WTC11 (cell line): ENCODE measurements around the gene BCAS1.

ENCODE experiments used
- CREB1 ChIP-seq: sonication (generic); formaldehyde crosslinking; IDR thresholded peaks from 2 replicates; pipeline ENCODE4 v1.8.0; 2023; ENCODE audit warnings: mild to moderate bottlenecking, missing genetic modification reagents
- GABPB1 ChIP-seq: sonication (generic); formaldehyde crosslinking; IDR thresholded peaks from 2 replicates; pipeline ENCODE4 v1.8.1; 2023; ENCODE audit warnings: mild to moderate bottlenecking, missing genetic modification reagents
- HMGA2 ChIP-seq: fragments of 250-450 bp; sonication (Bioruptor Pico); IDR thresholded peaks from 2 replicates; pipeline ENCODE4 v1.4.0; 2021; ENCODE audit warnings: mild to moderate bottlenecking, moderate library complexity
- RELA ChIP-seq: sonication (generic); formaldehyde crosslinking; IDR thresholded peaks from 2 replicates; pipeline ENCODE4 v1.8.1; 2022; ENCODE audit warnings: missing genetic modification reagents, mild to moderate bottlenecking, borderline replicate concordance
- SMAD4 ChIP-seq: sonication (generic); formaldehyde crosslinking; IDR thresholded peaks from 2 replicates; pipeline ENCODE4 v1.8.0; 2022; ENCODE audit warnings: mild to moderate bottlenecking, missing genetic modification reagents
- TCF7 ChIP-seq: sonication (generic); formaldehyde crosslinking; IDR thresholded peaks from 2 replicates; pipeline ENCODE4 v1.8.0; 2022; ENCODE audit warnings: mild to moderate bottlenecking, low read depth, missing genetic modification reagents, moderate library complexity
- ZNF121 ChIP-seq: sonication (generic); formaldehyde crosslinking; IDR thresholded peaks from 2 replicates; pipeline ENCODE4 v1.8.0; 2023; ENCODE audit warnings: missing genetic modification reagents
- ZNF671 ChIP-seq: fragments of 250-450 bp; sonication (Bioruptor Pico); IDR thresholded peaks from 2 replicates; pipeline ENCODE4 v1.8.0; 2021; ENCODE audit warnings: mild to moderate bottlenecking
- TF ChIP-seq, protein P1 (sequence below): sonication (generic); formaldehyde crosslinking; IDR thresholded peaks from 2 replicates; pipeline ENCODE4 v1.8.1; 2023; ENCODE audit warnings: mild to moderate bottlenecking, missing genetic modification reagents
- TF ChIP-seq, protein P2 (sequence below): fragments of 200-600 bp; IDR thresholded peaks from 2 replicates; pipeline ENCODE4 v1.8.0; 2022; ENCODE audit warnings: antibody characterized with exemption
- TF ChIP-seq, protein P3 (sequence below): sonication (generic); formaldehyde crosslinking; IDR thresholded peaks from 2 replicates; pipeline ENCODE4 v1.8.1; 2022; ENCODE audit warnings: low read depth, missing genetic modification reagents, borderline replicate concordance
- TF ChIP-seq, protein P4 (sequence below): sonication (generic); formaldehyde crosslinking; IDR thresholded peaks from 2 replicates; pipeline ENCODE4 v1.8.0; 2022; ENCODE audit warnings: missing genetic modification reagents
- TF ChIP-seq, protein P5 (sequence below): sonication (generic); formaldehyde crosslinking; IDR thresholded peaks from 2 replicates; pipeline ENCODE4 v1.8.0; 2022; ENCODE audit warnings: mild to moderate bottlenecking, missing genetic modification reagents
- TF ChIP-seq, protein P6 (sequence below): sonication (generic); formaldehyde crosslinking; IDR thresholded peaks from 2 replicates; pipeline ENCODE4 v1.8.1; 2022; ENCODE audit warnings: missing genetic modification reagents, borderline replicate concordance

DNA sequence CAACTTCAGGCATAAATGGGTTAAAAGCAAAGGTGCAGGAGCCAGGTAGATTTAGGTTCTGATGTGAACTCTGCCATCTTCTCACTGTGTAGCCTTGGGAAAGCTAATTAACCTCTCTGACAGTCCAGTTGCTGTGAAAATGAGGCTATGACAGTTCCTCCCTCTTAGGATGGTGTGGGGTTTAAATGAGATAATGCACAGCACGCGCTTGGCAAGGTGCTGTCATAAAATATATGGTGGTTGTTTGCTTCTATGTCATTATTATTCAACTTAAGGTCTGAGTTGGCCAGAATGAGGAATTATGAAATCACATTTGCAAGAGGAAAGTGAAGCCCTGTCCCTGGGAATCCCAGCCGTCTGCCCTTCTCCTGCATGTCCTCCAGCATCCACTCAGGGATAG, 15.5 kb upstream of the BCAS1 start:
- TF ChIP-seq, protein P1, sequence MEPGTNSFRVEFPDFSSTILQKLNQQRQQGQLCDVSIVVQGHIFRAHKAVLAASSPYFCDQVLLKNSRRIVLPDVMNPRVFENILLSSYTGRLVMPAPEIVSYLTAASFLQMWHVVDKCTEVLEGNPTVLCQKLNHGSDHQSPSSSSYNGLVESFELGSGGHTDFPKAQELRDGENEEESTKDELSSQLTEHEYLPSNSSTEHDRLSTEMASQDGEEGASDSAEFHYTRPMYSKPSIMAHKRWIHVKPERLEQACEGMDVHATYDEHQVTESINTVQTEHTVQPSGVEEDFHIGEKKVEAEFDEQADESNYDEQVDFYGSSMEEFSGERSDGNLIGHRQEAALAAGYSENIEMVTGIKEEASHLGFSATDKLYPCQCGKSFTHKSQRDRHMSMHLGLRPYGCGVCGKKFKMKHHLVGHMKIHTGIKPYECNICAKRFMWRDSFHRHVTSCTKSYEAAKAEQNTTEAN (CRISPR knock-in tag) = no peak
- TF ChIP-seq, protein P2, sequence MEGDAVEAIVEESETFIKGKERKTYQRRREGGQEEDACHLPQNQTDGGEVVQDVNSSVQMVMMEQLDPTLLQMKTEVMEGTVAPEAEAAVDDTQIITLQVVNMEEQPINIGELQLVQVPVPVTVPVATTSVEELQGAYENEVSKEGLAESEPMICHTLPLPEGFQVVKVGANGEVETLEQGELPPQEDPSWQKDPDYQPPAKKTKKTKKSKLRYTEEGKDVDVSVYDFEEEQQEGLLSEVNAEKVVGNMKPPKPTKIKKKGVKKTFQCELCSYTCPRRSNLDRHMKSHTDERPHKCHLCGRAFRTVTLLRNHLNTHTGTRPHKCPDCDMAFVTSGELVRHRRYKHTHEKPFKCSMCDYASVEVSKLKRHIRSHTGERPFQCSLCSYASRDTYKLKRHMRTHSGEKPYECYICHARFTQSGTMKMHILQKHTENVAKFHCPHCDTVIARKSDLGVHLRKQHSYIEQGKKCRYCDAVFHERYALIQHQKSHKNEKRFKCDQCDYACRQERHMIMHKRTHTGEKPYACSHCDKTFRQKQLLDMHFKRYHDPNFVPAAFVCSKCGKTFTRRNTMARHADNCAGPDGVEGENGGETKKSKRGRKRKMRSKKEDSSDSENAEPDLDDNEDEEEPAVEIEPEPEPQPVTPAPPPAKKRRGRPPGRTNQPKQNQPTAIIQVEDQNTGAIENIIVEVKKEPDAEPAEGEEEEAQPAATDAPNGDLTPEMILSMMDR = no peak
- TF ChIP-seq SMAD4 (CRISPR knock-in tag) (no peak), TCF7 (no peak), HMGA2 (no peak), RELA (CRISPR knock-in tag) (no peak), ZNF121 (no peak), CREB1 (CRISPR knock-in tag) (no peak), ZNF671 (CRISPR knock-in tag) (no peak), GABPB1 (CRISPR knock-in tag) (no peak)
- TF ChIP-seq, protein P3, sequence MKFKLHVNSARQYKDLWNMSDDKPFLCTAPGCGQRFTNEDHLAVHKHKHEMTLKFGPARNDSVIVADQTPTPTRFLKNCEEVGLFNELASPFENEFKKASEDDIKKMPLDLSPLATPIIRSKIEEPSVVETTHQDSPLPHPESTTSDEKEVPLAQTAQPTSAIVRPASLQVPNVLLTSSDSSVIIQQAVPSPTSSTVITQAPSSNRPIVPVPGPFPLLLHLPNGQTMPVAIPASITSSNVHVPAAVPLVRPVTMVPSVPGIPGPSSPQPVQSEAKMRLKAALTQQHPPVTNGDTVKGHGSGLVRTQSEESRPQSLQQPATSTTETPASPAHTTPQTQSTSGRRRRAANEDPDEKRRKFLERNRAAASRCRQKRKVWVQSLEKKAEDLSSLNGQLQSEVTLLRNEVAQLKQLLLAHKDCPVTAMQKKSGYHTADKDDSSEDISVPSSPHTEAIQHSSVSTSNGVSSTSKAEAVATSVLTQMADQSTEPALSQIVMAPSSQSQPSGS (CRISPR knock-in tag) = no peak
- TF ChIP-seq, protein P4, sequence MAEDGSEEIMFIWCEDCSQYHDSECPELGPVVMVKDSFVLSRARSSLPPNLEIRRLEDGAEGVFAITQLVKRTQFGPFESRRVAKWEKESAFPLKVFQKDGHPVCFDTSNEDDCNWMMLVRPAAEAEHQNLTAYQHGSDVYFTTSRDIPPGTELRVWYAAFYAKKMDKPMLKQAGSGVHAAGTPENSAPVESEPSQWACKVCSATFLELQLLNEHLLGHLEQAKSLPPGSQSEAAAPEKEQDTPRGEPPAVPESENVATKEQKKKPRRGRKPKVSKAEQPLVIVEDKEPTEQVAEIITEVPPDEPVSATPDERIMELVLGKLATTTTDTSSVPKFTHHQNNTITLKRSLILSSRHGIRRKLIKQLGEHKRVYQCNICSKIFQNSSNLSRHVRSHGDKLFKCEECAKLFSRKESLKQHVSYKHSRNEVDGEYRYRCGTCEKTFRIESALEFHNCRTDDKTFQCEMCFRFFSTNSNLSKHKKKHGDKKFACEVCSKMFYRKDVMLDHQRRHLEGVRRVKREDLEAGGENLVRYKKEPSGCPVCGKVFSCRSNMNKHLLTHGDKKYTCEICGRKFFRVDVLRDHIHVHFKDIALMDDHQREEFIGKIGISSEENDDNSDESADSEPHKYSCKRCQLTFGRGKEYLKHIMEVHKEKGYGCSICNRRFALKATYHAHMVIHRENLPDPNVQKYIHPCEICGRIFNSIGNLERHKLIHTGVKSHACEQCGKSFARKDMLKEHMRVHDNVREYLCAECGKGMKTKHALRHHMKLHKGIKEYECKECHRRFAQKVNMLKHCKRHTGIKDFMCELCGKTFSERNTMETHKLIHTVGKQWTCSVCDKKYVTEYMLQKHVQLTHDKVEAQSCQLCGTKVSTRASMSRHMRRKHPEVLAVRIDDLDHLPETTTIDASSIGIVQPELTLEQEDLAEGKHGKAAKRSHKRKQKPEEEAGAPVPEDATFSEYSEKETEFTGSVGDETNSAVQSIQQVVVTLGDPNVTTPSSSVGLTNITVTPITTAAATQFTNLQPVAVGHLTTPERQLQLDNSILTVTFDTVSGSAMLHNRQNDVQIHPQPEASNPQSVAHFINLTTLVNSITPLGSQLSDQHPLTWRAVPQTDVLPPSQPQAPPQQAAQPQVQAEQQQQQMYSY (CRISPR knock-in tag) = no peak
- TF ChIP-seq, protein P5, sequence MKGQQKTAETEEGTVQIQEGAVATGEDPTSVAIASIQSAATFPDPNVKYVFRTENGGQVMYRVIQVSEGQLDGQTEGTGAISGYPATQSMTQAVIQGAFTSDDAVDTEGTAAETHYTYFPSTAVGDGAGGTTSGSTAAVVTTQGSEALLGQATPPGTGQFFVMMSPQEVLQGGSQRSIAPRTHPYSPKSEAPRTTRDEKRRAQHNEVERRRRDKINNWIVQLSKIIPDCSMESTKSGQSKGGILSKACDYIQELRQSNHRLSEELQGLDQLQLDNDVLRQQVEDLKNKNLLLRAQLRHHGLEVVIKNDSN = no peak
- TF ChIP-seq, protein P6, sequence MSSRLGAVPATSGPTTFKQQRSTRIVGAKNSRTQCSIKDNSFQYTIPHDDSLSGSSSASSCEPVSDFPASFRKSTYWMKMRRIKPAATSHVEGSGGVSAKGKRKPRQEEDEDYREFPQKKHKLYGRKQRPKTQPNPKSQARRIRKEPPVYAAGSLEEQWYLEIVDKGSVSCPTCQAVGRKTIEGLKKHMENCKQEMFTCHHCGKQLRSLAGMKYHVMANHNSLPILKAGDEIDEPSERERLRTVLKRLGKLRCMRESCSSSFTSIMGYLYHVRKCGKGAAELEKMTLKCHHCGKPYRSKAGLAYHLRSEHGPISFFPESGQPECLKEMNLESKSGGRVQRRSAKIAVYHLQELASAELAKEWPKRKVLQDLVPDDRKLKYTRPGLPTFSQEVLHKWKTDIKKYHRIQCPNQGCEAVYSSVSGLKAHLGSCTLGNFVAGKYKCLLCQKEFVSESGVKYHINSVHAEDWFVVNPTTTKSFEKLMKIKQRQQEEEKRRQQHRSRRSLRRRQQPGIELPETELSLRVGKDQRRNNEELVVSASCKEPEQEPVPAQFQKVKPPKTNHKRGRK (CRISPR knock-in tag) = no peak
